T-helper 1 cell treated with Interleukin-12 subunit alpha and Interleukin-12 subunit beta and Interleukin-4 antibody, amounts not matched to agents 30 ng/mL and 1 ng/mL, for 36 hours (primary cell): ENCODE results near the gene PRKAR1A. TPM values are rescaled to one million over a fixed set of nuclear protein-coding genes. Genes with fewer than 3 reads are reported as not detected.
"Not testable (repeated sequence)": the region's sequence is repeated elsewhere in the genome, so short reads cannot be mapped to it uniquely, and the experiment has no call there.

Source experiments
- intact Hi-C: fragments of 100-400 bp; cut with micrococcal nuclease; formaldehyde crosslinking; loops from one replicate; pipeline ENCODE4 v1.15.1; 2024
- total RNA-seq: library from RNA; stranded (reverse); gene quantifications from 2 replicates; pipeline ENCODE4 v1.2.3, GENCODE V29; 2022

PRKAR1A gene
- total RNA-seq, 1 donor from 2014 or later = 217 TPM

DNA sequence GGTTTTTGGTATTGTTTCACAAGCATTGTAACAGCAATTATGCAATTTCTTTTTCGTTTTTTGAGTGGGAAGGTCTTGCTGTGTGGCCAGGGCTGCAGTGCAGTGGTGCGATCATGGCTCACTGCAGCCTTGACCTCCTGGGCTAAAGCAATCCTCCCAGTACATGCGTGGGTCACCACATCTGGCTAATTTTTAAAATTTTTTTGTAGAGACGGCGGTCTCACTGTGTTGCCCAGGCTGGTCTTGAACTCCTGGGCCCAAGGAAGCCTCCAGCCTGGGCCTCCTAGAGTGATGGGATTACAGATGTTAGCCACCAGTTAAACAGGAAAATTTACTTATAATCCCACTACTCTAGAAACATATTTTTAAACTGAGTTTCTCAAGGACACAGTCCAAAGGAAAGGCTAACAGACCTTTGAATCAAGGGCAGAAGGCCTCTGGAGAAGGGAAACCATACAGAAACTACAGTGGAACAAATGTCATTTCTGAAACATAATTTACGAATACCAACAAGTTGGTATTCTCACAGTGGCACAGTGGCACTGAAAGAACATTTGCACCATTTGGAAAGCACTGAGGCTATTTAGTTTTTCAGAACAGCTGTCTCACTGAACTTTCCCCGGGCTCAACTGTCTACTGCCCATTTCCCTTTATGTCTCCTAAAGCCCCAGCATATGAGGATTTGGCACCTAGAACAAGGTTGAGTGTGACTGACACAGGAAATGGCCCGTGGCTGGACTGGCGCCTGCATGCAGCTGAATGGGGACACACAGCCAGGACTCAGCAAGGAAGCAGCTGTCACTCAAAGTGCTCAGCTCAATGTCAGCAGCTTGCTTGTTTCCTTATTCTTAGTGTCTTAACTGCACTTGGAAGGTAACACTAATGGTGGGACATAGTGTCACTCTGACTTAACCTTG, 2.8 kb upstream of the PRKAR1A start:
- intact Hi-C loops = loop anchor here (1.0 to 2.0 kb wide), 2 partner anchors 8 to 1145 kb away; no protein-coding TSS in a partner anchor

DNA sequence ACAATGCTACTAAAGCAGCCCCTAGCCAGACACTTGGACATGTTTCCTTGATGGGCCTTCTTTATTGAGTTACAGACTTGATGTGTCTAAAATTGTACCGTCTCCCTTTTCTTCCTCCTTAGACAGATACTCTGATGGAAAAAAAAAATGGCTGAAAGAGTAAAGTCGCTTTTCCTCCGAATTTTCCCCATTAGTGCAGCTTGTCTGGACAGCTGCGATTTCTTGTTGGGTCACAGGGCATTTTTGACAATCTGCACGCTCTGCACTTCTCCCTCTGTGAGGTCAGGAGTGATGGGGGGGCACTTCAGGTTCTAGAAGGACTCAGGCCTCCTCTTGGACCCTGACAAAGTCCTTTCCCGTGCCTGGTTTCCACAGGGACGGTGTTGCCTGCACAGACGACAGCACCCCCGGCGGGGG, 968 bp upstream of the PRKAR1A start:
- intact Hi-C loops = loop anchor here (2.0 kb wide), 1 partner anchor 1146 kb away; no protein-coding TSS in a partner anchor

DNA sequence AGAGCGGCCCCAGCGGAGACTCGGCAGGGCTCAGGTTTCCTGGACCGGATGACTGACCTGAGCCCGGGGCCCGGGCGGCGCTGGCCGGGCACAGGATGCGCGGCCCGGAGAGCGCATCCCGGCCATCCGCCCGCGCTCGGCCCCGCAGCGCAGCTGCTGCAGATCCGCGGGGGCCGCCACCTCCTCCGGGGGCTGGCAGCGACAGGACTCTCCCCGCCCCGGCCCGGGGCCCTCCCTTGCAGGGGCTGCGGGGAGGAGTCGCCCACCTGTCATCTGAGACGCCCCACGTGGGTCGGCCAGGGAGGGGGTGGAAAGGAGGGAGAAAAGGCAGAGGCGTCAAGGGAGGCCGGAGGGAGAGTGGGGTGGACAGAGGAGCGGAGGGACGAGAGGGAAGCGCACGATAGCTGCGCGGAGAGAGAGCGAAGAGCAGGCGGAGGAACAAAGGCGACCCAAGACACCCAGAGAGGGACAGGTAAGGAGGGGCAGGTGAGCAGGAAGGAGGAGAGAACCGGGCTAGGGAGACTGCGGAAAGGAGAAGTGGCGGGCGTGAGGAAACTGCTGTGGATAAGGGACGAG, 471 bp upstream of the PRKAR1A start:
- intact Hi-C loops = loop anchor here (1.0 to 2.0 kb wide), 8 partner anchors 15 to 1147 kb away; partner anchors contain the start of genes ABCA5, AMZ2 and WIPI1

DNA sequence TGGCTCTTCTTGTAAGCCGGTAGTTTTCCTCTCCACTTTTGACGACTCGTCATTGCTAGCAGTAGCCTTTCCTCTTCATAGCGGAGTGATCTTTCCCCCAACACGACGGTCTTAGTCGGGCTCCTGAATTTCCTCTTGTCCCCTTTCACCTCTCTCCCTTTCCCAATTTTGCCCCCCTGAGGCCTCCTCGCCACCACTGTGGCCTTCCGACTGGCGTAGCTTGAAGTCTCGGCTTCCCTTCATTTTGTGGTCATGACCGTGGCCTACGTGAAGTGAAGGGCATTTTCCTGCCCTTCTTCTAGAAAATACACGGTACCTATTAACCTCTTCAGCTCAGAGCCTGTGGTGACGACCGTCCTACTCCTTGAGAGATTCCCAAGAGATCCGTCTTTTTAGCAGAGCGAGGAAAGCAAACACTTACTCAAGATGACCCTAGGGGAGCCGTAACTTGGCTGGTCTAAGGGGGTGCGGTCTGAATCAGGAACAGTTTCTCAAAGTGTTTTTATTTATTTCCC, 787 bp downstream of the PRKAR1A start:
- intact Hi-C loops = loop anchor here (1.0 to 2.0 kb wide), 7 partner anchors 16 to 814 kb away; partner anchors contain the start of genes ABCA5, AMZ2 and WIPI1

- intact Hi-C loops = loop anchor here (2.0 kb wide), 4 partner anchors 17 to 265 kb away; partner anchors contain the start of gene AMZ2
These were observed 1.7 kb downstream of the PRKAR1A start for GRCh38 chr17:68513932-68514331.

DNA sequence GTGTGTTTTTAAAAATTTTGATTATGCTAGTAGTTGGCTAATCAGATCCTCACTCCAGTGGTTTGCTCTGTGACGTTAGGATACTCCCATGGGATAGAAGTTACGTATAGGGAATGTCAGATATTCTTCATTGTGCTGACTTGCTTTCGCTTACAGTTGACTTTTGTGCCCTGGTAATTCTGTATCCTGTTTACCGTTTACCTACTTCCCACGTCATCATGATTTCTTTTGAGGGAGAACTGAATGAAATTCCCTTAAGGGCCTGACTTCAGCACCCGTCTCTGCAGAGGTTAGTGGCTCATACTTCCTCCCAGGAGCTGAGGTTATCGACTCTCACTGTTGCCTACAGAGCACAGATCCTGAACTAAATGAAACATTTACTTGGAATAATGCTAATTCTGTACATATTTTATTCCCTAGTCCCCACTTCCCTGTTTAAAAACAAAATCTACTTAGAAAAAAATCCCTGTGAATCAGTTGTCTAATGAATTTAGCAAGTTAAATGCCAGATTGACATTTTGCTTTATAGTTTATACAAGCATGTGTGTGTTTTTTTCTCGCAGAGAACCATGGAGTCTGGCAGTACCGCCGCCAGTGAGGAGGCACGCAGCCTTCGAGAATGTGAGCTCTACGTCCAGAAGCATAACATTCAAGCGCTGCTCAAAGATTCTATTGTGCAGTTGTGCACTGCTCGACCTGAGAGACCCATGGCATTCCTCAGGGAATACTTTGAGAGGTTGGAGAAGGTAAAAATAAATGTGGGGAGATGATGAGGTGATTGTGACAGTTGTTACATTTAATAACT, 2.8 kb downstream of the PRKAR1A start:
- intact Hi-C loops = loop anchor here (2.0 kb wide), 1 partner anchor 16 kb away; no protein-coding TSS in a partner anchor

- intact Hi-C loops = no loop called here
These were observed 4.5 kb downstream of the PRKAR1A start for GRCh38 chr17:68516732-68517131.

GRCh38 chr17:68517605-68518004, 5.4 kb downstream of the PRKAR1A start:
- intact Hi-C loops = not testable (repeated sequence)

GRCh38 chr17:68518063-68518815, 6.0 kb downstream of the PRKAR1A start:
- intact Hi-C loops = no loop called here

- intact Hi-C loops = not testable (repeated sequence)
These were observed 6.8 kb downstream of the PRKAR1A start for GRCh38 chr17:68519051-68519450.

DNA sequence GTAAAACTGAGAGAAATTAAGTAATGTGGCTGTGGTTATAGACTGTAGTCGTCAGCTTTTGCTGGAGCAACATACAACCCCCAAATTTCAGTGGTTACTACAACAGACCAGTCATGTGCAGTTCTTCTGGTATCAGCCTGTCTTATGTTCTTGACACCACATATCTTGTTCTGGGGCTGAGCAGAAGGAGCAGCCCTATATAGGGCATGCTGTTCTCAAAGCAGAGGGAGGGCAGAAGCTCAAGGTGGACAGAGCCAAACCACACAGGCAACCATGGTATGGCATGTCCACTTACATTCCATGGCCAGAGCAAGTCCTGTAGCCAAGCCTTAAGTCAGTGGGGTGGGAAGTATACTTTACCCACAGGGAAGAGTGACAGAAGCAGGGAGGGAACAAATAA, 7.7 kb downstream of the PRKAR1A start:
- intact Hi-C loops = no loop called here

- intact Hi-C loops = no loop called here
These were observed 10.0 kb downstream of the PRKAR1A start for GRCh38 chr17:68522266-68522665.

DNA sequence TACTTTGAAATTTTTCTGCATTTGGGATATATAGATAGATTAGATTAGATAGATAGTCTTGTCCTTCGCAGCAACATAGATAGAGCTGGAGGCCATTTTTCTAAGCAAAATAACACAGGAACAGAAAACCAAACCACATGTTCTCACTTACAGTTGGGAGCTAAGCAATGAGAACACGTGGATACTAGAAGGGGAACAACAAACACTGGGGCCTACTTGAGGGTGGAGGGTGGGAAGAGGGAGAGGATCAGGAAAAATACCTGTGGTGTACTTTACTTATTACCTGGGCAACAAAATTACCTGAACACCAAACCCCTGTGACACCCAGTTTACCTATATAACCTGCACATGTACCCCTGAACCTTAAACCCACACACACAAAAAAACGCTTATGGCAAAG, 14.3 kb downstream of the PRKAR1A start:
- intact Hi-C loops = no loop called here

DNA sequence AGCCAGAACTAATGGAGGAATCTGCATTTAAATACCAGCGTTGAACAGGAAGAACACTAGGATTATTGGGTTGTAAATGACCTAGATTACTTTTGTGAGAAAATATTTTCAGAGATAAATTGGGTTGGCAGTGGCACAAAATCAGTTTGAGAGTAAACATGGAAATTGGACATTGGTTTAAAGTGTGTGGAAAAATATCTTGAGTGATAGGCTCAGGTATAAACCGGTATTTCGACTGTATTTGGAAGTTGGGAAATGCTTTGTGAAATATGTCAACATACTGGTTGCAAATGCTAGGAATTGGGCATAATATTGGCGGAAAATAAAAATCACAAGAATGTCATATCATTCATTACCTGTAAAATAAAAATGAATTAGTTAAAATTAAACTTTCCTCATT, 15.1 kb downstream of the PRKAR1A start:
- intact Hi-C loops = no loop called here

DNA sequence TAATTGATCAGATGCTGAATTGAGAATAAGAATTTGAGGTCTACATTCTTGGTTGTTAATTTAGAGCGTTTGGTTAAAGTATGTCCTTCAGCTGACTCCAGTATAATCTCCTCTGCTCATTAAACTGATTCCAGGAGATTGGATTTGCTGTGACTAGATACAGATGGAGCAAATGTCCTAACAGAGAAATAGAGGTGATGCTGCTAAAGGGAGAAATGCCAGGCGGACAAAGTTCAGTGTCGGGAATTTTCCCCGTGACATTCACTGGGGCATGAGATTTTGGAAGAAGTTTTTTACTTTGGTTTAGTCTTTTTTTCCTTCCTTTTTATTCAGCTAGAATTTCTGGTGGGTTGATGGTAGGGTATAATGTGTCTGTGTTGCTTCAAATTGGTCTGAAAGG, 19.0 kb downstream of the PRKAR1A start:
- intact Hi-C loops = loop anchor here (2.0 to 5.0 kb wide), 2 partner anchors 16 to 706 kb away; no protein-coding TSS in a partner anchor

GRCh38 chr17:68532826-68533225, 20.6 kb downstream of the PRKAR1A start:
- intact Hi-C loops = loop anchor here (5.0 kb wide), 1 partner anchor 704 kb away; no protein-coding TSS in a partner anchor

DNA sequence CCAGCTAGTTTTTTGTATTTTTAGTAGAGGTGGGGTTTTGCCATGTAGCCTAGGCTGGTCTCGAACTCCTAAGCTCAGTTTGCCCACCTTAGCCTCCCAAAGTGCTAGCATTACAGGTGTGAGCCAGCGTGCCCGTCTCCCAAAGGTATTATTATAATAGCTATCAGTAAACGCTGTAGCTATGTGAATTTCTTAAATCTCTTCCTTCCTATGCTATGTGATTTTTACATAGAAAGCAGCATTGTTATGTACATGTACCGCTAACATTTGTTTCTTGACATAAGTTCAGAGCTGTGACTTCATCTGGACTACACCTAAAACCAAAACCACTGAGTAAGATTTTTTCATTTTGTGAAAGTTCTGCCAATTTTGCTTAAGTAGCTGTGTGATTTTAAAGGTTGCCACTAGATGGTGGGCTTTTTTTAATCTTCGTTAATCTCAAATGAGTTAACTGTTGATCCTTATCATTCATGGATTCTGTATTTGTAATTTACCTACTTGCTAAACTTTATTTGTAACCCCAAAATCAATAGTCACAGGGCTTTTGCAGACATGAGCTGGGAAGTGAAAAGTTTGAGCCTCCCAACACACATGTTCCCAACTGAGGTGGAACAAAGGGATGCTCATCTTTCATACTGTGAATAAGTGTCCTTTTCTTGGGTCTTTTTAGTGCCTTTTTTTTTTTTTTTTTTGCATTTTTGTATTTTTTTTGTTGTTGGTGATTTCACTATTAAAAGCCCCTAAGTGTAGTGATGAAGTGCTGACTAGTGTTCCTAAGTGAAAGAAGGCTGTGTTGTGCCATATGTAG, 21.9 kb downstream of the PRKAR1A start:
- intact Hi-C loops = loop anchor here (1.0 to 5.0 kb wide), 3 partner anchors 81 to 703 kb away; no protein-coding TSS in a partner anchor

GRCh38 chr17:68534695-68535088, 22.5 kb downstream of the PRKAR1A start:
- intact Hi-C loops = loop anchor here (1.0 to 5.0 kb wide), 3 partner anchors 80 to 703 kb away; no protein-coding TSS in a partner anchor

DNA sequence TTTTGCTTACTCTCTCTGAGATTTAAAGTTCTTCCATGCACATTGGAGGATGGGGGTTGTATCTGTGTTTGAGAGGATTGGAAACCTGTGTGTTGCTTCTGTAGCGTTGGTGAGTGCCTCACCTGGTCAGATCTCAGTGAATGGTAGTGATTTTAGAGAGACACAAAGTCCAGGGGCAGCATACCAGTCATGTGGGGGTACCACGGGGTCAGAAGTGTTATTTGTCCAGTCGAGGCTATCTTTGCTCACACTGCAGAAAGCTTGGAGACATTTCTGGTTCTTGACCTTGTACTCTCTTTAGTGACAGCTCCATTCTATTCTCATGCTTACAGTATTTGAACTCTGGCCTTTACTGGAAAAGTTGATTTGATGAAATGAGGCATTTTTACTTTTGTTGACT, 23.7 kb downstream of the PRKAR1A start:
- intact Hi-C loops = loop anchor here (2.0 kb wide), 1 partner anchor 79 kb away; no protein-coding TSS in a partner anchor
